Esophagus muscularis mucosa (tissue), 4 donors: ENCODE results near the gene TNRC6A.

ENCODE experiments used
- CTCF ChIP-seq, 3 experiments: fragments of 200-600 bp in 2 of 3; fragments of 450-650 bp in 1 of 3; sonication (generic) in 2 of 3; IDR thresholded peaks; one replicate each; pipeline ENCODE4 v1.5.1; 2017 to 2019; ENCODE audit warnings: antibody characterized with exemption in 3 of 3, mild to moderate bottlenecking in 2 of 3, moderate library complexity in 1 of 3
- EP300 ChIP-seq: sonication (generic); formaldehyde crosslinking; IDR thresholded peaks from one replicate; pipeline ENCODE4 v1.6.1; 2017; ENCODE audit warnings: antibody characterized with exemption
- POLR2A ChIP-seq: fragments of 450-650 bp; IDR thresholded peaks from one replicate; pipeline ENCODE4 v1.6.1; 2017; ENCODE audit warnings: antibody characterized with exemption, moderate library complexity, mild to moderate bottlenecking, low read depth
- POLR2AphosphoS5 ChIP-seq, 2 donors: sonication (generic); formaldehyde crosslinking; IDR thresholded peaks; one replicate each; pipeline ENCODE4 v1.6.1; 2017; ENCODE audit warnings: antibody characterized with exemption in 2 of 2

- TF ChIP-seq CTCF (IDR thresholded peaks at IDR 0.05) (no peak), EP300 (no peak), POLR2A (no peak), POLR2AphosphoS5 (IDR thresholded peaks at IDR 0.05) (no peak)
Measured at GRCh38 chr16:24753000-24753399, 23.5 kb downstream of the TNRC6A start.
